ENCODE measurements around the gene LPP.

The LPP gene

DNA sequence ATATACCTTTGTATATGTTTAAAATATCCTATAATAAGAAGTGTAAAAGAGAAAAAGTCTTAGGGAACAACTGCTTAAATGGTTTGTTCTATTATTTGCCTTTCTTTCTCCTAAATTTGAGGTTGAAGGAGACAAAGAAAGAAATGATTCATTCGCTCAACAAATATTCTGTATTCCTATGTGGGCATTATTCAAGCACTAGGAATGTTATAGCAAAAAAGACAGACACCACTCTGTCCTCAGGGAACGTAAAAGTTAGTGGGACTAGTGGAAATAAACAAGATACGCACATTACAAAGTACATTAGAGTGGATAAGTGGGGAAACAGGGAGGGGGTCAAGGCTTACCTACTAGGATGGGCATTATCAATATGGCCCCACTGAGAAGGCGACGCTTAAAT lies 332.2 kb downstream of the LPP start:
- Histone ChIP-seq H3K36me3 (ENCODE audit: control insufficient read depth, insufficient read depth, low read length) (peaks cover 8% of the 10 kb centered on the region; the same call in 1 of the 2 replicates), H3K9me3 (ENCODE audit: control insufficient read depth, insufficient read depth, low read depth, low read length) (no peaks in the 10 kb centered on the region), H3K9ac (ENCODE audit: low read length) (no peak overlapping the region), H3K27ac (ENCODE audit: low read depth, low read length) (no peak overlapping the region), H3K4me1 (ENCODE audit: control insufficient read depth, insufficient read depth, low read length) (no peaks in the 10 kb centered on the region), H3K27me3 (ENCODE audit: control insufficient read depth, insufficient read depth, low read length) (no peaks in the 10 kb centered on the region), H3K4me3 (ENCODE audit: low read depth, low read length) (no peak overlapping the region)

DNA sequence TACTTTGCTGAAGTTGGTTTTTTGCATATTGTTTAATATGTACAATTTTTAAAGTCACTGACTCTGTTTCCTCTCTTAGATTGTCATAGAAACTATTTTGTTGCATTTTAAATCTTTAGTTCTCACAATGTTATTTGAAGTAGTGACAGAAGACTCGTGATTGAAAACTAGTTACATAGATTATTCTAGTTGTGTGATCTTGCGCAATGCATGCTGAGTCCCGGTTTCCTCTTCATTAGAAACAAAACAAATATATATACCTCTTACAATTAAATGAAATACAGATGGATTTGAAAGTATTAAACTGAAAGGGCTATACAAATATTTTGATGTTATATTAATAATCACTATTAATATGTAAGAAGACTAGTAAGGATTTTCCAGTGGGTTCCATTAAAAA lies 333.0 kb downstream of the LPP start:
- Histone ChIP-seq H3K4me1 (ENCODE audit: control insufficient read depth, insufficient read depth, low read length) (no peaks in the 10 kb centered on the region), H3K9ac (ENCODE audit: low read length) (no peak overlapping the region), H3K9me3 (ENCODE audit: control insufficient read depth, insufficient read depth, low read depth, low read length) (no peaks in the 10 kb centered on the region), H3K27ac (ENCODE audit: low read depth, low read length) (no peak overlapping the region), H3K4me3 (ENCODE audit: low read depth, low read length) (no peak overlapping the region), H3K27me3 (ENCODE audit: control insufficient read depth, insufficient read depth, low read length) (no peaks in the 10 kb centered on the region), H3K36me3 (ENCODE audit: control insufficient read depth, insufficient read depth, low read length) (peaks cover 8% of the 10 kb centered on the region; the same call in 1 of the 2 replicates)

DNA sequence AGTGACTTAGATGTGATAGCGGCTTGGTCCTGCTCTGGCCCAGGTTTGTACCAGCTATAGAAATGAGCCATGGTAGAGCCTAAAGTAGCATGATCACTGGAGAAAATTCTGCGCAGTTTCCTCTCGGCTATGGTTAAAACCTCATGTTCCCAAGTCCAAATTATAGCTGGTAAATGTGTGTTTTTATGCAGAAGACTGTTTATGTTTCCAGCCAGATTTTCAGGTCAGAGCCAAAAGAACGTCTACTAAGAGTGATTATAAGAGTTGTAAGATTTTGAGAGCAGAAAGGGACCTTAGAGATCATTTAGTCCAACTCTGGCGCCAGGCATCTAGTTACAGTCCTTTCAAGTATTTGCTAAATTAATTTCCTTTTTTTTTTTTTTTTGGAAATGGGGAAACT lies 333.7 kb downstream of the LPP start:
- Histone ChIP-seq H3K4me1 (ENCODE audit: control insufficient read depth, insufficient read depth, low read length) (no peaks in the 10 kb centered on the region), H3K27ac (ENCODE audit: low read depth, low read length) (no peak overlapping the region), H3K9me3 (ENCODE audit: control insufficient read depth, insufficient read depth, low read depth, low read length) (no peaks in the 10 kb centered on the region), H3K27me3 (ENCODE audit: control insufficient read depth, insufficient read depth, low read length) (no peaks in the 10 kb centered on the region), H3K9ac (ENCODE audit: low read length) (no peak overlapping the region), H3K36me3 (ENCODE audit: control insufficient read depth, insufficient read depth, low read length) (peaks cover 8% of the 10 kb centered on the region; the same call in 1 of the 2 replicates), H3K4me3 (ENCODE audit: low read depth, low read length) (no peak overlapping the region)

DNA sequence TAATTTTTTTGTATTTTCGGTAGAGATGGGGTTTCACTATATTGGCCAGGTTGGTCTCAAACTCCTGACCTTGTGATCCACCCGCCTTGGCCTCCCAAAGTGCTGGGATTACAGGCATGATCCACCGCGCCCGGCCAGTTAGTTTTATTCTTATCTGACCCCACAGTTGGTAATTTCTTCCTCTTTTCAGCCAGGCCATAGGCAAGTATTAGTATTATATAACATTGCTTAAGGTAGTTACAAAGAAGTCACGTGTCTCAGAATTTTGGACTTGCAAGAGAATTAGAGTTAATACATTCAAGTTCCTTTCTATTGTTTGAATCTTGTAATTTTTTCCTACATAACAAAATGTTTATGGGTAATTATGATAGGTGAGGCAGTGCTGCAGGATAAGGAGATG lies 334.8 kb downstream of the LPP start:
- Histone ChIP-seq H3K27ac (ENCODE audit: low read depth, low read length) (no peak overlapping the region), H3K27me3 (ENCODE audit: control insufficient read depth, insufficient read depth, low read length) (no peaks in the 10 kb centered on the region), H3K9ac (ENCODE audit: low read length) (no peak overlapping the region), H3K4me1 (ENCODE audit: control insufficient read depth, insufficient read depth, low read length) (no peaks in the 10 kb centered on the region), H3K36me3 (ENCODE audit: control insufficient read depth, insufficient read depth, low read length) (peaks cover 8% of the 10 kb centered on the region; the same call in 1 of the 2 replicates), H3K9me3 (ENCODE audit: control insufficient read depth, insufficient read depth, low read depth, low read length) (no peaks in the 10 kb centered on the region), H3K4me3 (ENCODE audit: low read depth, low read length) (no peak overlapping the region)

DNA sequence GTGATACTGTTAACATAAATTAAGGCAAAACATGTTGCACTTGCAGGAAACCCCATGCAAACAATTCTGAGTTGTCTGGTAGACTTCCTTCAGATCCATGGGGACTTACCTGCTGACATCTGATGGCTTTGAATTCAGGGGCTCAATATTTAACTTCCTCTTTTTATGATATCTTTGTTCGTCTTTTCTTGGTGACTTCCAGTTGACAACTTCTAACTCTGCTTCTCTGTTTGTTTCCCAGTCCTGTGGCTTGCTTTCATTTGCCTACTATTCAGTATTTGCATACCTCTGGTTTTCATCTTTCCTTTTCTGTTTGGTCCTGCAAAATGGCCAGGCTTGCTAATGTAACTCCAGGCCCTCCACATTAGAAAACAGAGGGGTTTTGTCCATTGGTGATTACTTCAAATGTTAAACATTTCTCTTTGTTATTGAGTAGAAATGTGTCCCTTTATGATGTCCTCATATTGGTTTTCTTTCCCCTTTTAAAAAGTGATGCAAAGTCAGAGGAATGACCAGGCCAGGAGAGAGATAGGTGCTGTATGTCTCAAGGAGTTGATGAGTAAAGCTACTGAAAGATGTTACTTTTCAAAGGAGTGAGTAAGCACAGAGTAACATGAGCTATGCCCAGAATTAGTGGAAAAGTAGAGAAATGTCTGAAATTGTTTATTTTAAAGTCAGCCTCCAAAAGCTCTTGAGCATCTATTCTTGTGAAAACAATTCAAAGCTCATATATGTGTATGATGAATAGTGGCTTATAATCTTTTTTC lies 335.9 kb downstream of the LPP start:
- no peaks in the 10 kb centered on the region for H3K27me3 ChIP-seq (ENCODE audit: control insufficient read depth, insufficient read depth, low read length)
- H3K27ac ChIP-seq (ENCODE audit: low read depth, low read length) = no peak overlapping the region
- no peak overlapping the region for H3K9ac ChIP-seq (ENCODE audit: low read length)
- H3K4me3 ChIP-seq (ENCODE audit: low read depth, low read length) = no peak overlapping the region
- H3K36me3 ChIP-seq (ENCODE audit: control insufficient read depth, insufficient read depth, low read length) = peaks cover 3% of the 10 kb centered on the region; the same call in 1 of the 2 replicates
- no peaks in the 10 kb centered on the region for H3K9me3 ChIP-seq (ENCODE audit: control insufficient read depth, insufficient read depth, low read depth, low read length)
- H3K4me1 ChIP-seq (ENCODE audit: control insufficient read depth, insufficient read depth, low read length) = no peaks in the 10 kb centered on the region

DNA sequence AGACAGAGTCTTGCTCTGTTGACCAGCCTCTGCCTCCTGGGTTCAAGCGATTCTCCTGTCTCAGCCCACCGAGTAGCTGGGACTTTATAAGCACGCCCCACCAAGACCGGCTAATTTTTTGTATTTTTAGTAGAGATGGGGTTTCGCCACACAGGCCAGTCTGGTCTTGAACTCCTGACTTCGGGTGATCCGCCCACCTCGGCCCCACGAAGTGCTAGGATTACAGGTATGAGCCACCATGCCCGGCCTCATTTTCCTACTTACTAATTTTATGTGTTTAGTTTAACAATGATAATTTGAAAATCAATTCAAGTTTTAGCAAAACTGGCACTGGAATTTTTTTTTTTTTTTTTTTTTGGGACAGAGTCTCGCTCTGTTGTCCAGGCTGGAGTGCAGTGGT lies 336.5 kb downstream of the LPP start:
- no peaks in the 10 kb centered on the region for H3K27me3 ChIP-seq (ENCODE audit: control insufficient read depth, insufficient read depth, low read length)
- H3K36me3 ChIP-seq (ENCODE audit: control insufficient read depth, insufficient read depth, low read length) = no peaks in the 10 kb centered on the region
- no peaks in the 10 kb centered on the region for H3K9me3 ChIP-seq (ENCODE audit: control insufficient read depth, insufficient read depth, low read depth, low read length)
- H3K27ac ChIP-seq (ENCODE audit: low read depth, low read length) = no peak overlapping the region
- H3K4me1 ChIP-seq (ENCODE audit: control insufficient read depth, insufficient read depth, low read length) = no peaks in the 10 kb centered on the region
- H3K9ac ChIP-seq (ENCODE audit: low read length) = no peak overlapping the region
- no peak overlapping the region for H3K4me3 ChIP-seq (ENCODE audit: low read depth, low read length)

DNA sequence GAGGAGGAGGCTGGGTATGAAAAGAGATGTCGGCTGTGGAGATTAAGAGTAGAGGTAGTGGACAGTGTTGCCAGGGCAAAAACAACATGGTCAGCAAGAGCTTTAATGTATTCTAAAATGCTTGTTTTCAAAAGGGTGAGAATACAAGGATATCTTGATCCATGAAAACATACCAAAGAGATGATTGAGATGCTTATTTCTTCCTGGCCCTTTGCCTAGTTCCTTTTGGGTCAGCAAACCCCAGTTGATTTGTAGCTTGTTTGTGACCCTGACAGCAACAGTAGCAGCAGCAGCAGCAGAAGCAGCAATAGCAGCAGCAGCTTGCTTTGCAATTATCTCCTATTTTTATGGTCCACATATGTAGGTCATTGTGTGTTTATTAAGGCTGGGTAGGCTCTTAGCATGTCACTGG lies 337.3 kb downstream of the LPP start:
- no peak overlapping the region for H3K4me3 ChIP-seq (ENCODE audit: low read depth, low read length)
- H3K9me3 ChIP-seq (ENCODE audit: control insufficient read depth, insufficient read depth, low read depth, low read length) = no peaks in the 10 kb centered on the region
- H3K9ac ChIP-seq (ENCODE audit: low read length) = no peak overlapping the region
- no peaks in the 10 kb centered on the region for H3K27me3 ChIP-seq (ENCODE audit: control insufficient read depth, insufficient read depth, low read length)
- H3K36me3 ChIP-seq (ENCODE audit: control insufficient read depth, insufficient read depth, low read length) = no peaks in the 10 kb centered on the region
- no peak overlapping the region for H3K27ac ChIP-seq (ENCODE audit: low read depth, low read length)
- no peaks in the 10 kb centered on the region for H3K4me1 ChIP-seq (ENCODE audit: control insufficient read depth, insufficient read depth, low read length)

DNA sequence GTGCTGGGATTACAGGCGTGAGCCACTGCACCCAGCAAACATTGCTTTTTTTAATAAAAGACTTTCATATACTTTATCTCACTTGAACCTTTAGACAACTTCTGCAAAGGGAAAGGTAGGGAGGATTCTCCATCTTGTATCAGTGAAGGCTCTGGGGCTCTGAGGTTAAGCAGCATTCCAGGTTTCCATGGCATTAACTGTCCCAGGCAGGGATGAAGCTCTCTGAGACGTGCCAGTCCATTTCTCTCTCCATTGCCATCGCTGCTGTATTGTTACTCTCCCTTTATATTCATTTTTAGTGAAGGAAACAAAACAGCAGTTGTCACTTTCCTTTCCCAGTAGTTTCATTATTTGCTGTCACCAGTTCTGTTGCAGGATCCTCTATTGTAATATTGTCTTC lies 342.4 kb downstream of the LPP start:
- Histone ChIP-seq H3K9ac (ENCODE audit: low read length) (no peak overlapping the region), H3K27me3 (ENCODE audit: control insufficient read depth, insufficient read depth, low read length) (no peaks in the 10 kb centered on the region), H3K27ac (ENCODE audit: low read depth, low read length) (no peak overlapping the region), H3K4me1 (ENCODE audit: control insufficient read depth, insufficient read depth, low read length) (no peaks in the 10 kb centered on the region), H3K9me3 (ENCODE audit: control insufficient read depth, insufficient read depth, low read depth, low read length) (no peaks in the 10 kb centered on the region), H3K4me3 (ENCODE audit: low read depth, low read length) (no peak overlapping the region), H3K36me3 (ENCODE audit: control insufficient read depth, insufficient read depth, low read length) (no peaks in the 10 kb centered on the region)

DNA sequence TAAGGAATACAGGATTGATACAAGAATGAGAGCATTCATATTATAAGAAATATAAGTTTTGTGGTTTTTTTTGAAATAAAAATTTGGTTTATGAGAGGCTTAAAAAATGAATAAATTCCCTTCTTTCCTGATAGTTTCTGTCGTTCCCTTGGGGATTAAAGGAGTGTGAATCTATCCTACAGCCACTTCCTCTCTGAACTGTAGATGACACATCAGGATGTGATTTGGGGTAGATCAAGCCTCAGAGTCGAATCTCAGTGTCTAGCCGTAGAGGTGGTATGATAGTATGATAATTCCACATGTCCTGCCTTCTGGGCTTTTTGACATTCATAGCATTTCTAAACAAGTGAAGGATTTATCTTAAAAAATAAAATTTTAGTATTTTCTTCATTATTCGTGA lies 343.1 kb downstream of the LPP start:
- Histone ChIP-seq H3K27me3 (ENCODE audit: control insufficient read depth, insufficient read depth, low read length) (no peaks in the 10 kb centered on the region), H3K9me3 (ENCODE audit: control insufficient read depth, insufficient read depth, low read depth, low read length) (no peaks in the 10 kb centered on the region), H3K4me1 (ENCODE audit: control insufficient read depth, insufficient read depth, low read length) (no peaks in the 10 kb centered on the region), H3K27ac (ENCODE audit: low read depth, low read length) (no peak overlapping the region), H3K36me3 (ENCODE audit: control insufficient read depth, insufficient read depth, low read length) (no peaks in the 10 kb centered on the region), H3K4me3 (ENCODE audit: low read depth, low read length) (no peak overlapping the region), H3K9ac (ENCODE audit: low read length) (no peak overlapping the region)

DNA sequence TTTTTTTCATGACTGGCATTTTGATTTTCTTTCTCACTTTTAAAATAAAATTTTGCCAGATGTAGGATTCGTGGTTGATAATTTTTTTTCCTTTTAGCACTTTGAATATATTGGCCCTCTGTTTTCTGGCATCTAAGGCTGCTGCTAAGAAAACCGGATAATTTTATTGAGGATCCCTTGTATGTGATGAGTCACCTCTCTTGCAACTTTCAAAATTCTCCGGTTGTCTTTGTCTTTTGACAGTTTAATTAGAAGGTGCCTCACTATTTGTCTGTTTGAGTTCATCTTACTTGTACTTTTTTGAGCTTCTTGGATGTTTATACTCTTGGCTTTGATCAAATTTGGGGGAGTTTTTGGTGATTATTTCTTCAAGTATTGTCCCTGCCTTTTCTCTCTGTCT lies 349.7 kb downstream of the LPP start:
- Histone ChIP-seq H3K27me3 (ENCODE audit: control insufficient read depth, insufficient read depth, low read length) (no peaks in the 10 kb centered on the region), H3K9me3 (ENCODE audit: control insufficient read depth, insufficient read depth, low read depth, low read length) (peaks cover 3% of the 10 kb centered on the region; the same call in 1 of the 2 replicates), H3K36me3 (ENCODE audit: control insufficient read depth, insufficient read depth, low read length) (no peaks in the 10 kb centered on the region), H3K4me1 (ENCODE audit: control insufficient read depth, insufficient read depth, low read length) (peaks cover 3% of the 10 kb centered on the region; the same call in 1 of the 2 replicates), H3K27ac (ENCODE audit: low read depth, low read length) (no peak overlapping the region), H3K9ac (ENCODE audit: low read length) (no peak overlapping the region), H3K4me3 (ENCODE audit: low read depth, low read length) (no peak overlapping the region)

DNA sequence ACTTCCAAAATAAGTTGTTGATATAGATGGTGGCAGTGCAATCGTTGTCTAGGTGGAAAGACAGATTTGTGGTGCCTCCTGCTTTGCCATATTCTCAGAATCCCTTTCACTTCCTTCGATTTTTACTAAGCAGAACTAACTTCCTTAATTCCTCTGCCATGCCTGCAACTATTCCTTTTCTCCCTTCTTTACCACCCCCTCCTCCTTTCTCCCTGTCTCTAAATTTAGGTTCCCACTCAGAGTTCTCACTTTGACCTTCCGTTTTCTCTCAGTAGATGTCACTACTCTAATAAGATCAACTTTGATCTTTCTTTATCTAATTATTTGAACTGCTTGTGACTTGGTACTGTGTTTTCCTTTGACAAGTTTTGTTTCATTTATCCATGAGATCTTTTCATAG lies 351.2 kb downstream of the LPP start:
- Histone ChIP-seq H3K27me3 (ENCODE audit: control insufficient read depth, insufficient read depth, low read length) (no peaks in the 10 kb centered on the region), H3K9ac (ENCODE audit: low read length) (no peak overlapping the region), H3K4me3 (ENCODE audit: low read depth, low read length) (no peak overlapping the region)

More for the DNA sequence above, 351.2 kb downstream of the LPP start:
- Histone ChIP-seq H3K4me1 (ENCODE audit: control insufficient read depth, insufficient read depth, low read length) (peaks cover 3% of the 10 kb centered on the region; the same call in 1 of the 2 replicates), H3K36me3 (ENCODE audit: control insufficient read depth, insufficient read depth, low read length) (no peaks in the 10 kb centered on the region), H3K27ac (ENCODE audit: low read depth, low read length) (no peak overlapping the region), H3K9me3 (ENCODE audit: control insufficient read depth, insufficient read depth, low read depth, low read length) (peaks cover 3% of the 10 kb centered on the region; the same call in 1 of the 2 replicates)
